ENCODE measurements around the gene DNMBP. TPM values are rescaled to one million over a fixed set of nuclear protein-coding genes. Genes with fewer than 3 reads are reported as not detected.

Gene DNMBP
- total RNA-seq, 1 experiment from 2014 or later = 60.3 TPM

DNA sequence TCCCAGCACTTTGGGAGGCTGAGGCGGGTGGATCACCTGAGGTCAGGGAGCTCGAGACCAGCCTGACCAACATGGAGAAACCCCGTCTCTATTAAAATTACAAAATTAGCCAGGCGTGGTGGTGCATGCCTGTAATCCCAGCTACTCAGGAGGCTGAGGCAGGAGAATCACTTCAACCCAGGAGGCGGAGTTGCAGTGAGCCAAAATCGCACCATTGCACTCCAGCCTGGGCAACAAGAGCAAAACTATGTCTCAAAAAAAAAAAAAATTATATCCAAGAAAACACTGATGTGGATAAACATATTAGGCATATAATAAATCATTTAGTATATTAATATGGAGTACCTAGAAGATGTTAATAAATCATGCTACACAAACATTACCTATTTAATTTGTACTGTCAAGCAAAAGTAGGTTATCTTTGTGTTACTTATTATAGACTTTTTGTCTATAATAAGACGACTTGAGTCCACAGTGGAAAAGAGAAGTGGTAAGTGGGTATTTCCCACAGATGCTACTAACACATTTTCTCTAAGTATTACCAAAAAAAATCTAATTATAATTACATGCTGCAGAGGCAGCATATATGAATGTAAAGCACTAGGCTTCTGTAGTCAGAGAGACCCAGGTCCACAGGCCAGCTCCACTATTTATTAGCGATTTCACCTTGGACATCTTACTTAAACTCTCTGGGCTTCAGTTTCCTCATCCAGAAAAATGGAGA is 34.5 kb downstream of the DNMBP start:
- peaks cover 98% of the 10 kb centered on the region for H3K79me2 ChIP-seq (ENCODE audit: insufficient read depth, low read length)
- BruUV-seq (replicated peaks) = no TSS peak
- H2AFZ ChIP-seq (ENCODE audit: low read depth, low read length, poor library complexity, severe bottlenecking) = no peak overlapping the region
- ChIA-PET POLR2A (interaction anchor here (2.6 kb wide), 1 partner anchor 9 kb away, joined by 13 read pairs; no protein-coding TSS in a partner anchor), CTCF (interaction anchor here (1.4 kb wide), 1 partner anchor 70 kb away, joined by 6 read pairs; no protein-coding TSS in a partner anchor), RAD21 (ENCODE audit: low non-redundant PET in 1 of 2, low total read pairs in 2 of 2, uncharacterized antibody in 2 of 2, unreplicated experiment in 2 of 2) (no interaction called here)
- H3K9ac ChIP-seq (ENCODE audit: low read length) = no peak overlapping the region
- peaks cover 57 to 79% of the 10 kb centered on the region in 2 experiments for H3K4me1 ChIP-seq (ENCODE audit: control insufficient read depth in 1 of 2, insufficient read depth in 2 of 2, low read length in 2 of 2)
- H3K9me3 ChIP-seq (ENCODE audit: control insufficient read depth in 1 of 2, insufficient read depth in 1 of 2, low read depth in 1 of 2, low read length in 2 of 2) = no peaks in the 10 kb centered on the region
- ATAC-seq = no peak
- TF ChIP-seq ZFX (IDR thresholded peaks at IDR 0.05) (no peak), SRF (IDR thresholded peaks at IDR 0.05; ENCODE audit: low read depth) (no peak), EGR1 (IDR thresholded peaks at IDR 0.05; ENCODE audit: low read depth) (no peak), EZH2 (IDR thresholded peaks at IDR 0.05) (no peak), YY1 (IDR thresholded peaks at IDR 0.05; ENCODE audit: extremely low read depth, insufficient replicate concordance, low read depth, low read length) (no peak), JUND (IDR thresholded peaks at IDR 0.05) (no peak), CBX3 (IDR thresholded peaks at IDR 0.05; ENCODE audit: low read depth) (no peak), POLR2AphosphoS5 (IDR thresholded peaks at IDR 0.05; ENCODE audit: low read depth, low read length) (no peak), CEBPB (IDR thresholded peaks at IDR 0.05; ENCODE audit: low read depth) (no peak), POLR2A (IDR thresholded peaks at IDR 0.05; ENCODE audit: borderline replicate concordance, extremely low read depth, insufficient read depth, insufficient read length) (no peak), ELF1 (IDR thresholded peaks at IDR 0.05; ENCODE audit: borderline replicate concordance, low read depth) (no peak), SP1 (IDR thresholded peaks at IDR 0.05; ENCODE audit: low read depth) (no peak), EZH2phosphoT487 (IDR thresholded peaks at IDR 0.05; ENCODE audit: borderline replicate concordance) (no peak), RAD21 (IDR thresholded peaks at IDR 0.05; ENCODE audit: low read depth) (no peak), FOSL1 (IDR thresholded peaks at IDR 0.05; ENCODE audit: low read depth) (no peak), SIN3A (IDR thresholded peaks at IDR 0.05; ENCODE audit: low read depth) (no peak)
- TF ChIP-seq, protein P1, sequence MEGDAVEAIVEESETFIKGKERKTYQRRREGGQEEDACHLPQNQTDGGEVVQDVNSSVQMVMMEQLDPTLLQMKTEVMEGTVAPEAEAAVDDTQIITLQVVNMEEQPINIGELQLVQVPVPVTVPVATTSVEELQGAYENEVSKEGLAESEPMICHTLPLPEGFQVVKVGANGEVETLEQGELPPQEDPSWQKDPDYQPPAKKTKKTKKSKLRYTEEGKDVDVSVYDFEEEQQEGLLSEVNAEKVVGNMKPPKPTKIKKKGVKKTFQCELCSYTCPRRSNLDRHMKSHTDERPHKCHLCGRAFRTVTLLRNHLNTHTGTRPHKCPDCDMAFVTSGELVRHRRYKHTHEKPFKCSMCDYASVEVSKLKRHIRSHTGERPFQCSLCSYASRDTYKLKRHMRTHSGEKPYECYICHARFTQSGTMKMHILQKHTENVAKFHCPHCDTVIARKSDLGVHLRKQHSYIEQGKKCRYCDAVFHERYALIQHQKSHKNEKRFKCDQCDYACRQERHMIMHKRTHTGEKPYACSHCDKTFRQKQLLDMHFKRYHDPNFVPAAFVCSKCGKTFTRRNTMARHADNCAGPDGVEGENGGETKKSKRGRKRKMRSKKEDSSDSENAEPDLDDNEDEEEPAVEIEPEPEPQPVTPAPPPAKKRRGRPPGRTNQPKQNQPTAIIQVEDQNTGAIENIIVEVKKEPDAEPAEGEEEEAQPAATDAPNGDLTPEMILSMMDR (IDR thresholded peaks at IDR 0.05 in 2 of 3, conservative IDR thresholded peaks at IDR 0.05 in 1 of 3; ENCODE audit: borderline replicate concordance in 1 of 3, insufficient read depth in 1 of 3, low read depth in 2 of 3, low read length in 2 of 3) = no peak
- TF ChIP-seq, protein P2, sequence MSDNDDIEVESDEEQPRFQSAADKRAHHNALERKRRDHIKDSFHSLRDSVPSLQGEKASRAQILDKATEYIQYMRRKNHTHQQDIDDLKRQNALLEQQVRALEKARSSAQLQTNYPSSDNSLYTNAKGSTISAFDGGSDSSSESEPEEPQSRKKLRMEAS (IDR thresholded peaks at IDR 0.05) = no peak
- TF ChIP-seq, protein P3, sequence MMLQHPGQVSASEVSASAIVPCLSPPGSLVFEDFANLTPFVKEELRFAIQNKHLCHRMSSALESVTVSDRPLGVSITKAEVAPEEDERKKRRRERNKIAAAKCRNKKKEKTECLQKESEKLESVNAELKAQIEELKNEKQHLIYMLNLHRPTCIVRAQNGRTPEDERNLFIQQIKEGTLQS (IDR thresholded peaks at IDR 0.05) = no peak
- TF ChIP-seq, protein P4, sequence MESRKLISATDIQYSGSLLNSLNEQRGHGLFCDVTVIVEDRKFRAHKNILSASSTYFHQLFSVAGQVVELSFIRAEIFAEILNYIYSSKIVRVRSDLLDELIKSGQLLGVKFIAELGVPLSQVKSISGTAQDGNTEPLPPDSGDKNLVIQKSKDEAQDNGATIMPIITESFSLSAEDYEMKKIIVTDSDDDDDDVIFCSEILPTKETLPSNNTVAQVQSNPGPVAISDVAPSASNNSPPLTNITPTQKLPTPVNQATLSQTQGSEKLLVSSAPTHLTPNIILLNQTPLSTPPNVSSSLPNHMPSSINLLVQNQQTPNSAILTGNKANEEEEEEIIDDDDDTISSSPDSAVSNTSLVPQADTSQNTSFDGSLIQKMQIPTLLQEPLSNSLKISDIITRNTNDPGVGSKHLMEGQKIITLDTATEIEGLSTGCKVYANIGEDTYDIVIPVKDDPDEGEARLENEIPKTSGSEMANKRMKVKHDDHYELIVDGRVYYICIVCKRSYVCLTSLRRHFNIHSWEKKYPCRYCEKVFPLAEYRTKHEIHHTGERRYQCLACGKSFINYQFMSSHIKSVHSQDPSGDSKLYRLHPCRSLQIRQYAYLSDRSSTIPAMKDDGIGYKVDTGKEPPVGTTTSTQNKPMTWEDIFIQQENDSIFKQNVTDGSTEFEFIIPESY (IDR thresholded peaks at IDR 0.05; ENCODE audit: extremely low read depth, insufficient replicate concordance, low read length) = no peak
- intact Hi-C loops (cut with micrococcal nuclease) = no loop called here
- H3K9me2 ChIP-seq (ENCODE audit: insufficient read depth) = no peaks in the 10 kb centered on the region
- peak overlapping the region; percentile 92; the same call in 1 of the 2 replicates for H3K27ac ChIP-seq (ENCODE audit: low read depth, low read length)
- H3K4me3 ChIP-seq (replicated peaks in 1 of 2; ENCODE audit: low read depth in 1 of 2, low read length in 2 of 2) = no peak overlapping the region
- H3K36me3 ChIP-seq (ENCODE audit: control insufficient read depth in 1 of 2, insufficient read depth in 2 of 2, low read length in 2 of 2) = peaks cover 6 to 16% of the 10 kb centered on the region in 2 experiments
- no peak for DNase-seq (ENCODE audit: low read depth, low spot score)
- H4K20me1 ChIP-seq (ENCODE audit: insufficient read depth) = no peaks in the 10 kb centered on the region
- H3K27me3 ChIP-seq (ENCODE audit: insufficient read depth, low read length) = no peaks in the 10 kb centered on the region
- peak overlapping the region; percentile 72; the same call in 1 of the 2 replicates for H3K4me2 ChIP-seq (ENCODE audit: low read length)
